C1 segment of cervical spinal cord (tissue), 14 donors: ENCODE data around the gene VTI1A.

Experiments
- DNase-seq, 14 donors: peaks; one replicate each; lab custom pipeline; 2025; lab: John Stamatoyannopoulos, UW

Gene VTI1A

GRCh38 chr10:112805701-112806100 lies 358.7 kb downstream of the VTI1A start:
- no peak for DNase-seq

DNA sequence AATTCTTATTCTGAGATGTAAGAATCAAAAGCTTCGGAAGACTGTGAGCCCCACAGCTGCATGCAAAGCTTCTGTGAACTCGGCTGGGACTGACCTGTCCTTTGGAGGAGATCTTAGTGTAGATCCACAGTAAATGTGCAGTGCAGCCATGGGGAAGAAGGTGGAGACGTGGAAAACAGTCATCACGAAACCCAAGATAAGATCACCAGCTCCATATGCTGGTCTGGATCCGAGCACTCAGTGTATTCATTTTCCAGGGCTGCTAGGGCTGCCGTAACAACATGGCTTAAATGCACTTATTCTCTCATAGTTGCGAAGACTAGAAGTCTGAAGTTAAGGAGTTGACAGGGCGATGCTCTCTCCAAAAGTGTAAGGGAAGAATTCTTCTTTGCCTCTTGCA lies 360.0 kb downstream of the VTI1A start:
- no peak for DNase-seq

DNA sequence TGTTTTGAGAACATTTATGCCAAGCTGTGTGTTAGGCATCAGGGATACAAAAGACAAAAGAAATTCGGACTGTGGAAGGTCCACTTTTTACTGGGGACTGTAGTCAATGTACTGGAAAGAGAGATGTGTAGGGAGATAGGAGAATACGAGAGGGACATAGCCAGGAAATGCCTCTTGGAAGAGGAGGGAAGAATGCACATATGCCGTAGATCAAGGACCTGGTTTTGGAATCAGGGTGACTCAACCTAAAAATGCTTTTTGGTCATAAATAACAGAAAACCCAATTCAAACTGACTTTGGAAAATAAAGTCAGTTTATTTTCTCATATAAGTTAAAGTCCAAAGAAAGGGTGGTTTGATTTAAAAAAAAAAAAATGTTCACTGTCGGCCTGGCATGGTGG lies 362.7 kb downstream of the VTI1A start:
- no peak for DNase-seq

DNA sequence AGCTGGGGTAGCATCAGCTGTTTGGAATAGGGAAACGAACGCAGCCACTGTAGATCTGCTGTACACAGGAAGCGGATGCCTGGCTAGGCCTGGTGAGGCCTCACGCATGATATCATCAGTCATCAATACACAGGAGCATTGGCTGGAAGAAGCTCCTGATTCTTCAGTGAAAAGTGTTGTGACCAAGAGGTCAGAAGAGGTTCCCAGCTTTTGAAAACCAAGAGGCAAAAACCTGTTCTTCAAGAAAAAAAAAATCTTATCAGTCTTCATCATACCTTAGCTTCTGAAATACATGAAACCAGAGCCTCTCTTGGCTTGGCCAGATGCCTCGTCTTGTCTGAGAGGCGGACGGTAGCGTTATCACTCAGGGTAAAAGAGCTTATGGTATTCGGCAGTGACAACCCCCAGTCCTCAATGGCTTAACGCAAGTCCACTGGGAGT lies 363.7 kb downstream of the VTI1A start:
- DNase-seq, result no peak

DNA sequence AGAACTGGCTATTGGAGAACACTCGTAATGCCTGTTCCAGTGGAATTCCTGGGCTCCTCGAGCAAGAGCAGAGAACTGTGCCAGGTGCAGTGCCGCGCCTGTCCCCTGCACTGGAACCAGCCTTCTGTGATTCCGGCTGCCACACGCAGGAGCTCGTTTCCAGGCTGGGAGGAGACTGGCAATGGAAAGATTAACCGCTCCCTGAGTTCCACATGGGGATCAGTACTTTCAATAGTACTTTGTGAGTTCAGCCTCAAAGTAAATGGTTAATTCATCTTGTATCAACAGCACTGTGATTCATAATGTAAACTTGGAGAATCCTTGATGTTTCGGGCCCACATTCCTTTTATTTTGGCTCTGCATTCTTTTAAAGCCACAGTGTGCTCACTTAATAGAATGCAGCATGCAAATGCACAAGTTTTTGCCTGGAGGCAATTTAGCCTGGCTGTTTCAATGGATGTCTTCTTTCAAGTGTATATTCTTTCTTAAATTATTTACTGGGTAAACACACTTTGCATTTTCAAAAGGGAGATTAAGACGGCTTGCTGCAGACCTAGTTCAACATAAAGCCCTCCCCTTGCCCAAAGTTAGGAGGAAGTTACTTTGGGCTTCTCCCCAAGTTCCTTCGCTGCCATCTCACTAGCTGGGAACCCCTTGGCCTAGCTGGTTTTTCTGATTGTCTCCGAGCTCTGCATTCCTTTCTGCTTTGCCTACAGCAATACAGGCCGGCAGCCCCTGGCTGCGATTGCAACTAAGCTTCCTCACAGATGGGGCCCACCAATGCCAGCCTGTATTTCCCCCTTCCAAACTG lies 364.9 kb downstream of the VTI1A start:
- no peak for DNase-seq

DNA sequence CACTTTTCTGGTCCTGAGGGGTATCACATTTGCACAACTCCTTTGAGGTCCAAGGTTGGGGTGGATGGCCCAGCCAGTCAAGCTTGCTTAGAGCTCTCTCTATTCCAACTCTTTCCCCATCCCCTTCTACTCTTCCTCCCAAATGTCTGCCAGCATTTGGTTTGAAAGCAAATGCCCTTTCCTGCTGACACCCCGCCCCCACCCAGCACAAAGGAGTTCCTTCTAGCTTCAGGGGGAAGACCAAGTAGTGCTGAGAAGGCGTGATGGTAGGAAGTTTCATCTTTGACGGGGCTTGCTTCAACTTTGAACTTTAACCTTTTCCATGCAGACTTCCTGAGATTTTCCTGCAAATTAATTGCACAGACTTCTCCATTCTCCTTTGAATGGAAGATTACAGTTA lies 365.6 kb downstream of the VTI1A start:
- no peak for DNase-seq

DNA sequence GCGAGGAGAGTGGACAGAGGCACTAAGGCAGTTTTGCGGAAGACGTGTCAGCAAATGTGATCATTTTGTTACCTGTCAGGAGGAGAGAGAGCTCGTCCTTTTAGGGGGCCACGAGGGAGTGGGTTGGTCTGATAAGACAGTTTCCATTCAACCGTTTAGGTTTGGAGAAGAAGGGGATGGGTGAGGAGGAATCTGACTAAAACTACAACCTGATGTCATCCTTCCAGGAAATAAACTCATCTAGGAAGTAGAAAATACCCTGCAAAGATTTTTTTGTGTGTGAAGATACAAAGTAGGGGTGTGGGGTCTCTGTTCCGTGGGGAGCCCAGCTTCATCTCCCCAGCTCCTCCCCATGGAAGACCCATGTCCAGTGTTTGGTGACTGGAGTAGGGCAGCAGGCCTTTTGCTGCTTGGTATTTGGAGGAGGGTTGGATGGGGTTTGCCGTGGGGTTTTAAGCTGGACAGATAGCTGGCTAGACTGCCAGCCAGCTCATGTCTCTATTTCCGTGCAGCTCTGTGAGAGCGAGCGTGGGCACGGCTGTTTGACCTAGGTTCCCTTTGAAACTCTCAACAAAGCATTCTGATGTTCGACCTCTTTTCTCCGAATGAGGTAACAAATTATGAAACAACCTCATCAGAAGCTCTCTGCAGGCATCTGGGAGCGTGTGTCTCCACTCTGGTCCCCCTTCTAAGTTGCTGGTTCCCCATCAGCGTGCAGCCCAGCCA lies 367.0 kb downstream of the VTI1A start:
- DNase-seq, result no peak

DNA sequence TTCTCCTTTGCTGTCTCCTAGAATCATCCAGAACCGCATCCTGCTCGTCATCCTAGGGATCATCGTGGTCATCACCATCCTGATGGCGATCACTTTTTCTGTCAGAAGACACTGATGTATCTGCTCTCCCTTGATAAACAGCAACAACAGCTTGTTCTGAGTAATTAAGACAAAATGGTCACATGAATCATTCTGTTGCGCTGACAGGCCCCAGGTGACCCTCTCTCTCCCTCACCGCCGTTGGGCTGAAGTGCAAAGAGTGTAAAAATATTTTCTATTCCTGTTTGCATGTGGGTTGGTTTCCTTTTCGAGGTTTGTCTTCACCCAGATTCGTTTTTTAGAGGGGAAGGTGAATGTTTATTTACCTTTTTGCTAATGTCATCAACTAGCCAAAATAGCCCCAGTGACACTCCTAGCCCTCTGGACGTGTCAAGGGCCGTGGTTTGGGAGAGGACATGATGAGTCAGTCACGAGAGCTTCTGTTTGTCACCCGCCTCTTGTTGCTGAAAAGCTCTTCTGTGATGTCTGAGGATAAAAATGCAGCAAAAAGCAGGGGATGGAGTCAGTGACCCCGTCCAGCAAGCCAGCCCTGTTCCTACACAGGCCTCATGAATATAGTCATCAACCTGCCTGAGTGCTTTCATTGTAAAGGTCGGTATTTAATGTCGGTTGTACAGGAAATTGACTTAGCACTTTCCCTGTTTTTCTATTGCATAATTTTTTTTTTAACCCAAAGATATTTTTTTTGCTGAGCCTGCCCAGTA lies 368.4 kb downstream of the VTI1A start:
- DNase-seq, result no peak

DNA sequence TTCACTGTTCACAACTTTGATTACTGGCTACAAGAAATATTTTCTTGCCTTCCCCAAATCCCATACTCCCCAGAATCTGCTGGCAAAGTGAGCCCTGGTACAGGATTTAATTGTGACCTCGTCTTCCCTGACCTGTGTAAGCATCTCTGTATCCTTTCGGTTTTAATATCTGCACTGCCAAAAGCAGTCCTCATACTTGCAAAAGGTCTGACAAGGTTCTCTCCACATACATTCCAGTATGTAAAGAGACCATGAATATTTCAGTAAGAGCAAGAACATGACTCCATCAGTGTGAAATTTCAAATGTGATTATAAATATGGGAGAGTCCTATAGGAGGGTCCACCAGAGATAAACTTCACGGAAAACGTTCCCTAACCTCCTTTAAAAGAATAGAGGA lies 369.0 kb downstream of the VTI1A start:
- DNase-seq, result no peak

GRCh38 chr10:112816891-112817290 lies 369.9 kb downstream of the VTI1A start:
- no peak for DNase-seq

GRCh38 chr10:112817981-112818777 lies 371.2 kb downstream of the VTI1A start:
- DNase-seq, result no peak

DNA sequence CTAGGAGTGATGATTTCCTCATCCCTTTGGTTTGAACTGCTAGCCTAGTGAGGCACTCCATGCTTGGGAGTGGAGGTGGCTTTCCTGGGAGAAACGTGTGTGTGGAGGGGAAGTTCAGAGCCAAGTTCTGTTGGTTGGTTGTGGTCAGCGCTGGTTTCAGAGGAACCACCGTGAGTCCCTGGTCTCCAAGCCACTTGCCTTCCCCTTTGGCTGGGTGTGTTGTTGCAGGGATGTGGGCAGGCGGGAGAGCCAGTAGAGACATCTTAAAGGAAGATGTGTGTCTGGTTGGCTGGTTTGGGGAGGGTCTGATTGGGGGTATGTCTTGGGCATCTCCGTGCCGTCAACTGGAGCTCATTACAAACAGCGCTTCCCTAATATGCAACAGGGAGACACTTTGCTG lies 372.2 kb downstream of the VTI1A start:
- no peak for DNase-seq

DNA sequence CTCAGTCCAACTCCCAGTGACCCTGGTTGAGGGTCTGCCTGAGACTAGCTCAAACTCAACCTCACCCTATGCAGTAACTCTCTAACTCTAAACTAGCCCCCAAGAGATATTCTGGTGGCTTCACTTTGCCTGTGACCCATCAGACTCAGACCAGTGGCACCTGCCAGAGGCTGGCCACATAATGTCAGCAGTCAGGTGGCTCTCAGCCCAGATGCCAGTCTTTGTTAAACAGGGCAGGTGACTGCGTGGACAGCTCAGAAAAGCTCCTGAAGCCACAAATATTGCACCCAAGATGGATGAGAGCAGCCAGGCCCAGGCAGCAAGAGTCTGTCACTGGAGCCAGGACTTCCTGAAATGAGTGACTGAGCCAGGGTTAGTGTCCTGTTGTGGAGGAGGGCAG lies 373.3 kb downstream of the VTI1A start:
- no peak for DNase-seq

GRCh38 chr10:112821038-112821437 lies 374.0 kb downstream of the VTI1A start:
- DNase-seq, result no peak

GRCh38 chr10:112821663-112822062 lies 374.6 kb downstream of the VTI1A start:
- DNase-seq, result no peak

- no peak for DNase-seq
Observed at GRCh38 chr10:112823007-112823406, 376.0 kb downstream of the VTI1A start.

DNA sequence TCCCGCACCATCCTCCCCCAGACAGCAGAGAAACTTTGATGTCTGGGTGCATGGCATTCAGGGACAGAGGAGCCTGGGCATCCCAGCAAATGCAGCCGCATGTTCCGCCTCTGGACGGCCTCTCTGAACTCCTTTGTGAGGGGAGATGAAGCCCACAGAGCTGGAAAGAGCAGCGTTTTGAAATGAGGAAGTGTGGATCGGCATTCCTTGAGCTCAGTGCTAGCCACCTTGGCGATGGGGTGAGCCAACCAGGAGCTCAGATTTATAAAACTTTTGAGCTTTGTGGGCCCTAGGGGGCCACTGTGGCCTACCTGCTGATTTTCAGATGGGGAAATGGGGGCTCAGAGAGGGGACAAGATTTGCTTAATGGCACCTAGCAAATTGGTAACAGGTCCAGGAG lies 376.6 kb downstream of the VTI1A start:
- no peak for DNase-seq

- DNase-seq, result no peak
Observed at GRCh38 chr10:112826018-112826697, 379.1 kb downstream of the VTI1A start.

- DNase-seq, result no peak
Observed at GRCh38 chr10:112827086-112827485, 380.1 kb downstream of the VTI1A start.

DNA sequence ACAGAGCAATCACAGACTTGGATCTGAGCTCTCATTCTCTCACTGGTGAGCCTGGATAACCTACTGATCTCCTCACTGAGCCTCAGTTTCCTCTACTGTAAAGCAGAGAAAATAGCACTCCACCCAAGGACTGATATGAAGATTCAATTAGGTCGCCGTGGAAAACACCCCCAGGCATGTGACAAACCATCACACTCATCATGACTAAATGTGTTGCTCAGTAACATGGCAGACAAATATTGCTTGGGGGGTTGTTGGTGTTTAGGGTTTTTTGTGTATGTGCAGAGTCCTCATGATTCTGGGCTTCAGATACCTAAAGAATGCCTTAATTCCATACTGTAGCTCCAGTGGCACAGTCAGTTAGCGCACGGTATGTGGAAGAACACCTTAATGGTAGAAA lies 380.9 kb downstream of the VTI1A start:
- no peak for DNase-seq

- DNase-seq, result no peak
Observed at GRCh38 chr10:112831859-112832258, 384.8 kb downstream of the VTI1A start.
